Nephron (organoid): ENCODE results near the gene KIF1A.

Source experiments
- H3K27ac Mint-ChIP-seq, 3 experiments: 2 replicates each; pipeline ENCODE4 v1.8.0; 2020; ENCODE audit warnings: mixed read lengths in 3 of 3, mild to moderate bottlenecking in 2 of 3, moderate library complexity in 1 of 3
- H3K27me3 Mint-ChIP-seq: 2 replicates; pipeline ENCODE4 v1.8.0; 2021; ENCODE audit warnings: low read depth, mild to moderate bottlenecking, moderate library complexity, mixed read lengths
- H3K36me3 Mint-ChIP-seq: 2 replicates; pipeline ENCODE4 v1.8.0; 2020; ENCODE audit warnings: low read depth, mixed read lengths
- H3K4me1 Mint-ChIP-seq: 2 replicates; pipeline ENCODE4 v1.8.0; 2020; ENCODE audit warnings: mixed read lengths
- H3K4me3 Mint-ChIP-seq, 3 experiments: 2 replicates each; pipeline ENCODE4 v1.8.0; 2020; ENCODE audit warnings: mild to moderate bottlenecking in 3 of 3, mixed read lengths in 3 of 3, moderate library complexity in 2 of 3
- H3K9me3 Mint-ChIP-seq: 2 replicates; pipeline ENCODE4 v1.8.0; 2020; ENCODE audit warnings: mixed read lengths
- TF ChIP-seq, protein P1 (sequence below), 3 experiments: fragments of 200-600 bp; sonication (generic); IDR thresholded peaks; one replicate each; pipeline ENCODE4 v1.5.0; 2021; ENCODE audit warnings: antibody characterized with exemption in 3 of 3; ENCODE audit not compliant: unreplicated experiment in 3 of 3

The KIF1A gene

DNA sequence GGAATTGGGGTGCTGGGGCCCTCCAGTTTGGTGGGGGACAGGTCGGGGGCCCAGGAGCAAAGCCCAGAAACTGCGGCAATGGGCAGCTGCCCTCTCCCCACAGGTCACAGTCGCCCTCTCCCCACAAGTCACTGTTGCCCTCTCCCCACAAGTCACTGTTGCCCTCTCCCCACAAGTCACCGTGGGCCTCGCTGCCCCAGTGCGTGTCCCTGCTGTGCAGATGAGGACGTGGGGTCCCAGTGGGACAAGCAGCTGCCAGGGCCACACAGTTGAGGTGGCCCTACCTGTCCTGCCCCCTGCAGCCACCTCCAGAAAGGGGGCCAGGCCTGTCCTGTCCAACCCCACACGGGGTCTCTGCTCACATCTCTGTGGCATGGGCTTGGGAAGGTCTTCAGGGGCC lies 35.7 kb upstream of the KIF1A start:
- no peaks in the 10 kb centered on the region for H3K36me3 Mint-ChIP-seq
- TF ChIP-seq, protein P1, sequence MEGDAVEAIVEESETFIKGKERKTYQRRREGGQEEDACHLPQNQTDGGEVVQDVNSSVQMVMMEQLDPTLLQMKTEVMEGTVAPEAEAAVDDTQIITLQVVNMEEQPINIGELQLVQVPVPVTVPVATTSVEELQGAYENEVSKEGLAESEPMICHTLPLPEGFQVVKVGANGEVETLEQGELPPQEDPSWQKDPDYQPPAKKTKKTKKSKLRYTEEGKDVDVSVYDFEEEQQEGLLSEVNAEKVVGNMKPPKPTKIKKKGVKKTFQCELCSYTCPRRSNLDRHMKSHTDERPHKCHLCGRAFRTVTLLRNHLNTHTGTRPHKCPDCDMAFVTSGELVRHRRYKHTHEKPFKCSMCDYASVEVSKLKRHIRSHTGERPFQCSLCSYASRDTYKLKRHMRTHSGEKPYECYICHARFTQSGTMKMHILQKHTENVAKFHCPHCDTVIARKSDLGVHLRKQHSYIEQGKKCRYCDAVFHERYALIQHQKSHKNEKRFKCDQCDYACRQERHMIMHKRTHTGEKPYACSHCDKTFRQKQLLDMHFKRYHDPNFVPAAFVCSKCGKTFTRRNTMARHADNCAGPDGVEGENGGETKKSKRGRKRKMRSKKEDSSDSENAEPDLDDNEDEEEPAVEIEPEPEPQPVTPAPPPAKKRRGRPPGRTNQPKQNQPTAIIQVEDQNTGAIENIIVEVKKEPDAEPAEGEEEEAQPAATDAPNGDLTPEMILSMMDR (IDR thresholded peaks at IDR 0.05; ENCODE audit: unreplicated experiment in 3 of 3), result no peak
- H3K4me3 Mint-ChIP-seq, result no peak overlapping the region
- H3K4me1 Mint-ChIP-seq, result no peaks in the 10 kb centered on the region
- peaks cover 15% of the 10 kb centered on the region for H3K9me3 Mint-ChIP-seq
- H3K27me3 Mint-ChIP-seq, result peaks cover 18% of the 10 kb centered on the region
- no peak overlapping the region for H3K27ac Mint-ChIP-seq

DNA sequence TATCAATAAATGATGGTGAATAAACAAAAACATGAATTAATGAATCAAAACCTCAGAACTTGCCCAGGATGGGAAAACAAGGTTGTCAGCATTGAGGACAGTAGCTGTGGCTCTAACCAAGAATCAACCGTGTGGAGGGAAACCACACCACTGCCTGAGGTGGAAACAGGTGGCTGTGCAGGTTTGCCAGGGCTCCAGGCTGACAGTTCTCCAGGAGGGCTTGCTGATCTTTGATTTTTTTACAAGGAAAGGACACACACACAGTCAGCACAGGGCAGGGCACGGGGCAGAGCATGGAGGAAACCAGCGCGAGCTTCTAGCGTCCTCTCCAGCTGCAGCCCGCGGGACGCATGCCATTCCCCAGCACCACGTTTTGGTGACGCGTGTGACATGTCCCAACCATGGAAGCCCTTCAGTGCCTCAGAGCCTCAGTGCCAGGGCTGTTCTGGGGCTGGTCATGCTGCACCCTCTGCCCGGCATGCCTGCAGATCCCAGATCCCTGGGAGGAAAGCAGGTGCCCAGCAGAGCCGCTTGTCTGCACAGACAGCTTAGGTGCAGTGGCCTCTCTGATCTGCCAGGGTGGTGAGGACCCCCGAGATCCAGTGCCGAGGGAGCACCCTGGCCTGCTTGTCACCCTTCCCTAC lies 32.8 kb upstream of the KIF1A start:
- no peak overlapping the region for H3K27ac Mint-ChIP-seq
- TF ChIP-seq, protein P1 (IDR thresholded peaks at IDR 0.05; ENCODE audit: unreplicated experiment in 3 of 3), result no peak
- H3K9me3 Mint-ChIP-seq, result peaks cover 15% of the 10 kb centered on the region

GRCh38 chr2:240851078-240851991 lies 31.3 kb upstream of the KIF1A start:
- TF ChIP-seq, protein P1 (IDR thresholded peaks at IDR 0.05; ENCODE audit: unreplicated experiment in 3 of 3), result peak; percentile 97
- Mint-ChIP-seq H3K9me3 (peaks cover 15% of the 10 kb centered on the region), H3K4me1 (no peaks in the 10 kb centered on the region), H3K27ac (no peak overlapping the region), H3K4me3 (no peak overlapping the region), H3K36me3 (no peaks in the 10 kb centered on the region), H3K27me3 (peaks cover 21% of the 10 kb centered on the region)

More for the DNA sequence above, 32.8 kb upstream of the KIF1A start:
- Mint-ChIP-seq H3K4me3 (no peak overlapping the region), H3K27me3 (peaks cover 17% of the 10 kb centered on the region), H3K4me1 (no peaks in the 10 kb centered on the region), H3K36me3 (no peaks in the 10 kb centered on the region)

GRCh38 chr2:240850756-240851077 lies 30.7 kb upstream of the KIF1A start:
- Mint-ChIP-seq H3K4me1 (no peaks in the 10 kb centered on the region), H3K9me3 (peaks cover 15% of the 10 kb centered on the region), H3K27me3 (peaks cover 21% of the 10 kb centered on the region), H3K27ac (no peak overlapping the region), H3K4me3 (no peak overlapping the region), H3K36me3 (no peaks in the 10 kb centered on the region)
- TF ChIP-seq, protein P1 (IDR thresholded peaks at IDR 0.05; ENCODE audit: unreplicated experiment in 3 of 3), result no peak

DNA sequence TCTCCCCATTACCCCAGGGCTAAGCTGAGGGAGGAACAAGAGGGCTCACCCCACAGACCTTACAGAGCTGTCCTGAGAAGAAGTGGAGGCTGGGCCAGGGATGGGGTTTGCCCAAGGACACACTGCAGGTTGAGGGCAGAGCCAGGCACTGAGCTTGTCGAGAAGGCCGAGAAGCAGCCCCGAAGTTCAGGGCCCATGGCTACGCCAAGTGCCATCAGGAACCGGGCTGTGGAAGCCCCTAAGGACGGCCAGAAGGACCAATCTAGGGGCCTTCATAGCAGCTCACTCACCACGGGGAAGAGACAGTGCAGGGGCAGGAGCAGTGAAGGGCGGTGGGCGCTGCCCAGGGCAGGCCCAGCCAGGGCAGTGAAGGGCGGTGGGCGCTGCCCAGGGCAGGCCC lies 30.0 kb upstream of the KIF1A start:
- H3K4me1 Mint-ChIP-seq, result no peaks in the 10 kb centered on the region
- H3K27me3 Mint-ChIP-seq, result peaks cover 25% of the 10 kb centered on the region
- no peak overlapping the region for H3K4me3 Mint-ChIP-seq
- TF ChIP-seq, protein P1 (IDR thresholded peaks at IDR 0.05; ENCODE audit: unreplicated experiment in 3 of 3), result no peak
- H3K9me3 Mint-ChIP-seq, result peaks cover 13% of the 10 kb centered on the region
- H3K27ac Mint-ChIP-seq, result no peak overlapping the region
- no peaks in the 10 kb centered on the region for H3K36me3 Mint-ChIP-seq
